Glutamatergic neuron (in vitro differentiated cells): ENCODE data around the gene WHAMM. TPM values are rescaled to one million over a fixed set of nuclear protein-coding genes. Genes with fewer than 3 reads are reported as not detected.
A peak's percentile ranks its signal among the peaks of the same experiment; 100 is the strongest.
"Not testable (repeated sequence)": the region's sequence is repeated elsewhere in the genome, so short reads cannot be mapped to it uniquely, and the experiment has no call there.

Experiments
- DNase-seq: peaks from one replicate; pipeline ENCODE4 v3.0.0; 2022
- H3K27ac Mint-ChIP-seq: one replicate; pipeline ENCODE4 v1.8.0; 2020; ENCODE audit warnings: mild to moderate bottlenecking, mixed read lengths, inconsistent platforms; ENCODE audit not compliant: unreplicated experiment
- H3K27me3 Mint-ChIP-seq: one replicate; pipeline ENCODE4 v1.8.0; 2020; ENCODE audit warnings: mild to moderate bottlenecking, moderate library complexity, mixed read lengths, inconsistent platforms; ENCODE audit not compliant: unreplicated experiment
- H3K36me3 Mint-ChIP-seq: one replicate; pipeline ENCODE4 v1.8.0; 2020; ENCODE audit warnings: mild to moderate bottlenecking, mixed read lengths, inconsistent platforms; ENCODE audit not compliant: unreplicated experiment
- H3K4me1 Mint-ChIP-seq: one replicate; pipeline ENCODE4 v1.8.0; 2020; ENCODE audit warnings: mild to moderate bottlenecking, low read depth, mixed read lengths, inconsistent platforms; ENCODE audit not compliant: unreplicated experiment
- H3K4me3 Mint-ChIP-seq: one replicate; pipeline ENCODE4 v1.8.0; 2020; ENCODE audit warnings: mild to moderate bottlenecking, mixed read lengths, inconsistent platforms; ENCODE audit not compliant: unreplicated experiment
- H3K9me3 Mint-ChIP-seq: one replicate; pipeline ENCODE4 v1.8.0; 2020; ENCODE audit warnings: mild to moderate bottlenecking, moderate library complexity, mixed read lengths, inconsistent platforms; ENCODE audit not compliant: unreplicated experiment
- CTCF ChIP-seq: fragments of 200-600 bp; sonication (generic); IDR thresholded peaks from one replicate; pipeline ENCODE4 v1.5.0; 2021; ENCODE audit not compliant: partially characterized antibody, unreplicated experiment
- total RNA-seq: library from RNA; stranded (reverse); fragmentation: NEBNext Ultra II Directional; extraction: Animal tissue kit (Norgen Biotek cat#: 25700); gene quantifications from one replicate; pipeline ENCODE4 v1.2.1, GENCODE V29; 2021; ENCODE audit not compliant: unreplicated experiment

Gene WHAMM
- total RNA-seq, 1 donor from 2014 or later: 4.2 TPM

- H3K9me3 Mint-ChIP-seq: no peaks in the 10 kb centered on the region
- no peaks in the 10 kb centered on the region for H3K36me3 Mint-ChIP-seq
- DNase-seq: peak; percentile 66
- H3K27ac Mint-ChIP-seq: peak overlapping the region; percentile 87
- peaks cover 13% of the 10 kb centered on the region for H3K4me1 Mint-ChIP-seq
- H3K4me3 Mint-ChIP-seq: peak overlapping the region; percentile 98
- TF ChIP-seq CTCF: no peak
- peaks cover 2% of the 10 kb centered on the region for H3K27me3 Mint-ChIP-seq
These were observed 847 bp downstream of the WHAMM start for GRCh38 chr15:82810061-82810889.

GRCh38 chr15:82810890-82811426 lies 1.5 kb downstream of the WHAMM start:
- Mint-ChIP-seq H3K4me1 (peaks cover 13% of the 10 kb centered on the region), H3K4me3 (peak overlapping the region; percentile 98), H3K36me3 (no peaks in the 10 kb centered on the region), H3K27ac (peak overlapping the region; percentile 87), H3K9me3 (no peaks in the 10 kb centered on the region), H3K27me3 (peaks cover 2% of the 10 kb centered on the region)
- TF ChIP-seq CTCF: no peak
- DNase-seq: no peak

- no peak overlapping the region for H3K4me3 Mint-ChIP-seq
- no peaks in the 10 kb centered on the region for H3K36me3 Mint-ChIP-seq
- H3K27ac Mint-ChIP-seq: no peak overlapping the region
- no peaks in the 10 kb centered on the region for H3K9me3 Mint-ChIP-seq
- no peak for DNase-seq
- peaks cover 2% of the 10 kb centered on the region for H3K27me3 Mint-ChIP-seq
- H3K4me1 Mint-ChIP-seq: peaks cover 13% of the 10 kb centered on the region
- TF ChIP-seq CTCF: no peak
These were observed 3.6 kb downstream of the WHAMM start for GRCh38 chr15:82812994-82813393.

GRCh38 chr15:82820128-82820527 lies 10.7 kb downstream of the WHAMM start:
- DNase-seq: no peak
- Mint-ChIP-seq H3K4me3 (no peak overlapping the region), H3K36me3 (peaks cover 4% of the 10 kb centered on the region), H3K27me3 (peaks cover 2% of the 10 kb centered on the region), H3K4me1 (no peaks in the 10 kb centered on the region), H3K9me3 (no peaks in the 10 kb centered on the region), H3K27ac (no peak overlapping the region)
- no peak for TF ChIP-seq CTCF

- not testable (repeated sequence) for H3K36me3 Mint-ChIP-seq, H3K27ac Mint-ChIP-seq, H3K9me3 Mint-ChIP-seq, H3K27me3 Mint-ChIP-seq, DNase-seq, H3K4me3 Mint-ChIP-seq, H3K4me1 Mint-ChIP-seq
These were observed 12.0 kb downstream of the WHAMM start for GRCh38 chr15:82821396-82821795.

- H3K27ac Mint-ChIP-seq, H3K4me3 Mint-ChIP-seq, H3K4me1 Mint-ChIP-seq, DNase-seq, H3K27me3 Mint-ChIP-seq, H3K36me3 Mint-ChIP-seq, H3K9me3 Mint-ChIP-seq: not testable (repeated sequence)
These were observed 12.4 kb downstream of the WHAMM start for GRCh38 chr15:82821851-82822250.
